ENCODE measurements around the gene TIMM10.
A peak's percentile ranks its signal among the peaks of the same experiment; 100 is the strongest.

The TIMM10 gene

DNA sequence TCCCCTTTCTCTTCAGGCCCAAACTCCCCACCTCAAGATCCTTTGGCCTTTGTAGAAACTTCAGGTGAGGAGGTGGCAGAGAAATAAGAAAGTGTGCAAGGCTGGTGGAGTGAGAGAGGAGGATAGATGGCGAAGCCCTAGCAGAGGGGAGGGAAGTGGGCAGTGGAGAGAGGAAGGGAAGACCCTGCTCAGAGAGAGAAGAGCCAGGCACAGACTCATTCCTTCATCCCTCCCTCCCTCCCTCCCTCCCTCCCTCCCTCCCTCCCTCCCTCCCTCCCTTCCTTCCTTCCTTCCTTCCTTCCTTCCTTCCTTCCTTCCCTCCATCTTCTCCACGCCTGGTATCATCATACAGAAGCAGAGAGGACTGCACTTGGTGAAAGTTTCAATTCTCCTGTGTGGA, 49.2 kb downstream of the TIMM10 start:
- Histone ChIP-seq H3K27ac (ENCODE audit: low read length, poor library complexity, severe bottlenecking) (no peak overlapping the region), H3K27me3 (ENCODE audit: control insufficient read depth in 1 of 2, insufficient read depth in 1 of 2, low read length in 2 of 2) (peaks cover 33 to 82% of the 10 kb centered on the region in 2 experiments), H3K4me2 (ENCODE audit: low read length, poor library complexity, severe bottlenecking) (no peak overlapping the region), H3K4me1 (ENCODE audit: control insufficient read depth, insufficient read depth, low read depth, low read length) (peaks cover 18% of the 10 kb centered on the region), H2BK12ac (ENCODE audit: low read length in 2 of 2) (no peak overlapping the region), H4K8ac (ENCODE audit: low read length) (no peak overlapping the region), H3K9me3 (ENCODE audit: control insufficient read depth, low read length) (no peaks in the 10 kb centered on the region), H2BK15ac (ENCODE audit: low read depth, poor library complexity, severe bottlenecking) (no peak overlapping the region), H2BK5ac (ENCODE audit: low read depth, low read length, poor library complexity, severe bottlenecking) (no peak overlapping the region), H3K14ac (ENCODE audit: low read length in 2 of 2) (no peak overlapping the region), H3K23ac (ENCODE audit: low read length in 2 of 2) (no peak overlapping the region), H2BK120ac (ENCODE audit: low read depth, low read length) (no peak overlapping the region), H3K36me3 (ENCODE audit: control insufficient read depth in 1 of 2, insufficient read depth in 2 of 2, low read depth in 1 of 2, low read length in 2 of 2) (peaks cover 6 to 12% of the 10 kb centered on the region in 2 experiments), H3K4me3 (ENCODE audit: insufficient read depth in 1 of 2, low read depth in 1 of 2, low read length in 2 of 2) (no peak overlapping the region), H3K9ac (ENCODE audit: low read length) (no peak overlapping the region), H2AK5ac (ENCODE audit: low read length, severe bottlenecking) (no peak overlapping the region), H3K18ac (ENCODE audit: low read depth in 1 of 2, low read length in 2 of 2) (no peak overlapping the region), H3K79me1 (replicated peaks; ENCODE audit: low read length, poor library complexity, severe bottlenecking) (no peaks in the 10 kb centered on the region), H3K4ac (ENCODE audit: low read depth in 1 of 2, low read length in 2 of 2) (no peak overlapping the region), H2AFZ (ENCODE audit: low read depth, low read length) (no peak overlapping the region), H4K91ac (ENCODE audit: low read length) (no peak overlapping the region)
- WGBS: no CpG with 5 or more reads among the region's 2 CpGs
- no peak for DNase-seq

DNA sequence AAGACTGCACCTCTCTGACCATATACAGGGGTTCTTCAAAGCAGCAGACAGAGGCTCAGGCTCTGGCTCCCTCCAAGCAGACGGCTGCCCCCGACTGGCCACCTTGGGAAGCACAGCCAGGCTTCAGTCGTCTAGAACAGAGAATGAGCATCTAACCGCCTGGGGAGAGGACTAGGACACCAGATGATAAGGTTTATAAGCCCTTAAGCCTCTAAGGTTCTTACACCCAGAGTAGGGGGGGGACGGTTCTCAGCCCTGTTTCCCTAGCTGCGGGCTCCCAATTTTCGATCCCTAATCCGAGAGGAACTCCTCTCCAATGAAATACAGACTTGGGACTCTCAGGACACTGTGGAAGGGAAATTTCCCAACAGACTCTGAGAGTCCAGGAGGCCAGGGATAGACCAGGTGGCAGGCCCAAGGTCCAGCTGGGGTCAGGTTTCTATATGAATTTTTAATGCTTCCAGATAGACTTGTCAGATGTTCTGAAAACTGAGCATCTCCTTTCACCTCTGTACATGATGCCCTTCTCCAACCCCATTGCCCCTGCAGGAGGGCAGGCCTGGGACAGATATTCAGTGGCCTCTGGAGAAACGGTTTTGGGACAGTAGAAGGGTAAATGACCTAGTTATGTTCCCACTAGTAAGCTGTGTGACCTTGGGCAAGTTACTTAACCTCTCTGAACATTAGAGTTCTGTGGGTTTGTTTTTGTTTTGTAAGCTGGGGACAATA, 50.0 kb downstream of the TIMM10 start:
- Histone ChIP-seq H3K27me3 (ENCODE audit: control insufficient read depth in 1 of 2, insufficient read depth in 1 of 2, low read length in 2 of 2) (peaks cover 40 to 88% of the 10 kb centered on the region in 2 experiments), H3K79me1 (replicated peaks; ENCODE audit: low read length, poor library complexity, severe bottlenecking) (no peaks in the 10 kb centered on the region), H3K18ac (ENCODE audit: low read depth in 1 of 2, low read length in 2 of 2) (no peak overlapping the region), H3K4ac (ENCODE audit: low read depth in 1 of 2, low read length in 2 of 2) (no peak overlapping the region), H3K4me2 (ENCODE audit: low read length, poor library complexity, severe bottlenecking) (no peak overlapping the region), H2AFZ (ENCODE audit: low read depth, low read length) (no peak overlapping the region), H3K27ac (ENCODE audit: low read length, poor library complexity, severe bottlenecking) (no peak overlapping the region), H3K4me1 (ENCODE audit: control insufficient read depth, insufficient read depth, low read depth, low read length) (peaks cover 22% of the 10 kb centered on the region), H2BK12ac (ENCODE audit: low read length in 2 of 2) (no peak overlapping the region), H2BK5ac (ENCODE audit: low read depth, low read length, poor library complexity, severe bottlenecking) (no peak overlapping the region), H2BK120ac (ENCODE audit: low read depth, low read length) (no peak overlapping the region), H4K8ac (ENCODE audit: low read length) (no peak overlapping the region), H3K23ac (ENCODE audit: low read length in 2 of 2) (no peak overlapping the region), H2BK15ac (ENCODE audit: low read depth, poor library complexity, severe bottlenecking) (no peak overlapping the region), H3K9ac (ENCODE audit: low read length) (no peak overlapping the region), H2AK5ac (ENCODE audit: low read length, severe bottlenecking) (no peak overlapping the region), H3K9me3 (ENCODE audit: control insufficient read depth, low read length) (no peaks in the 10 kb centered on the region), H3K4me3 (ENCODE audit: insufficient read depth in 1 of 2, low read depth in 1 of 2, low read length in 2 of 2) (no peak overlapping the region), H3K14ac (ENCODE audit: low read length in 2 of 2) (no peak overlapping the region), H3K36me3 (ENCODE audit: control insufficient read depth in 1 of 2, insufficient read depth in 2 of 2, low read depth in 1 of 2, low read length in 2 of 2) (peaks cover 6 to 9% of the 10 kb centered on the region in 2 experiments), H4K91ac (ENCODE audit: low read length) (no peak overlapping the region)
- DNase-seq: peak; percentile 53
- WGBS: 24% methylated on average over 9 of the region's 9 CpGs

DNA sequence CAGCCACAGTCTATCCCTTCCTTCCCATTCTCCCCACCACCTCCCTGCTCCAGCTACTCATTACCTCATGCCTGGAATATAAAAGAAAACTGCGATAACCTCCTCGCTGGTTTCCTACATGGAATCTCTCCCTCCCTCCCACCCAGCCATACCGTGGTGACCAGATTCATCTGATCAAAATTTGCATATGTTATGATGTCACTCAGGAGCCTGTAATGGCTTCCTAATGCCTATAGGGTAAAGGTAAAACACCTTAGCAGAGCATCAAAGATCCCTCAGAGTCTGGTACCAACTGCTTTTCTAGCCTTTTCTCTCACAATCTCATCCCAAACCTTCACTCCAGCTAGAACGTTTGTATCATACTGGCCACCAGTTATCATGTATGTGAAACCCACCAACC, 50.6 kb downstream of the TIMM10 start:
- Histone ChIP-seq H2BK12ac (ENCODE audit: low read length in 2 of 2) (no peak overlapping the region), H3K9ac (ENCODE audit: low read length) (no peak overlapping the region), H3K18ac (ENCODE audit: low read depth in 1 of 2, low read length in 2 of 2) (no peak overlapping the region), H2BK5ac (ENCODE audit: low read depth, low read length, poor library complexity, severe bottlenecking) (no peak overlapping the region), H3K4me1 (ENCODE audit: control insufficient read depth, insufficient read depth, low read depth, low read length) (peaks cover 22% of the 10 kb centered on the region), H3K23ac (ENCODE audit: low read length in 2 of 2) (no peak overlapping the region), H2AK5ac (ENCODE audit: low read length, severe bottlenecking) (no peak overlapping the region), H2BK120ac (ENCODE audit: low read depth, low read length) (no peak overlapping the region), H3K79me1 (replicated peaks; ENCODE audit: low read length, poor library complexity, severe bottlenecking) (no peaks in the 10 kb centered on the region), H2AFZ (ENCODE audit: low read depth, low read length) (no peak overlapping the region), H3K4me3 (ENCODE audit: insufficient read depth in 1 of 2, low read depth in 1 of 2, low read length in 2 of 2) (no peak overlapping the region), H3K4ac (ENCODE audit: low read depth in 1 of 2, low read length in 2 of 2) (no peak overlapping the region), H3K4me2 (ENCODE audit: low read length, poor library complexity, severe bottlenecking) (no peak overlapping the region), H4K91ac (ENCODE audit: low read length) (no peak overlapping the region), H2BK15ac (ENCODE audit: low read depth, poor library complexity, severe bottlenecking) (no peak overlapping the region), H4K8ac (ENCODE audit: low read length) (no peak overlapping the region), H3K27me3 (ENCODE audit: control insufficient read depth in 1 of 2, insufficient read depth in 1 of 2, low read length in 2 of 2) (peaks cover 45 to 95% of the 10 kb centered on the region in 2 experiments), H3K9me3 (ENCODE audit: control insufficient read depth, low read length) (no peaks in the 10 kb centered on the region), H3K36me3 (ENCODE audit: control insufficient read depth in 1 of 2, insufficient read depth in 2 of 2, low read depth in 1 of 2, low read length in 2 of 2) (peaks cover 3 to 4% of the 10 kb centered on the region in 2 experiments), H3K27ac (ENCODE audit: low read length, poor library complexity, severe bottlenecking) (no peak overlapping the region), H3K14ac (ENCODE audit: low read length in 2 of 2) (no peak overlapping the region)
- no peak for DNase-seq
- 52% methylated on average over 4 of the region's 4 CpGs for WGBS

DNA sequence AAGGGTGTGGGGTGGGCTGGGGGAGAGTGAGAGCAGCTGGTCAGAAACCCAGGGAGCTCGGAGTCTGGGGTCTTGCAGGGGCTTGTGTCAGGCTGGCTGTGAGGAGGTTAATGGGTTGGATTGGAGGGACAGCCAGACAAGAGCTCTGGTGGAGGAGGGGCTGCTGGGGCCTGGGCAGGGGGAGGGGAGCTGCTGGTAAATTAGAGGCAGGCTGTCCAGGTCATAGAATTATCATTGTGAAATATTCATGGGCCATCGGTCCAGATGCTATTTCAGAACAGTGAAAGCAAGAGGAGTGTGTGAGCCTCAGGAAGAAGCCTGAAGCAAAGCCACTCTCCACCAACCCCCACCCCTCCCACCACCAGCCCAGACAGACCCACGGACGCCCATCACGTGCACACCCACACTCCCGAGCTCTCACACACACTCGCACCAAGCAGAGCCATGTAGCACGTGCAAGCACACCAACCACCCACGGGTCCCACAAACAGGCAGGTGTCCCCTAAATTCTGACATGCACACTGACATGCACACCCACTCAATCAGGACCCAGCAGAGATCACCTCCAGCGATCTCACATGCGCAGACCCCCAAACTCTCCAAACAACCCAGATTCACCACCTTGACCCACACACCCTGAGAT, 51.4 kb downstream of the TIMM10 start:
- no peak overlapping the region for H3K4me3 ChIP-seq (ENCODE audit: insufficient read depth in 1 of 2, low read depth in 1 of 2, low read length in 2 of 2)
- no peak overlapping the region for H3K9ac ChIP-seq (ENCODE audit: low read length)
- no peak overlapping the region for H3K14ac ChIP-seq (ENCODE audit: low read length in 2 of 2)
- peak overlapping the region; percentile 76 for H2BK15ac ChIP-seq (ENCODE audit: low read depth, poor library complexity, severe bottlenecking)
- no peak for DNase-seq
- H3K27ac ChIP-seq (ENCODE audit: low read length, poor library complexity, severe bottlenecking): no peak overlapping the region
- H2BK120ac ChIP-seq (ENCODE audit: low read depth, low read length): no peak overlapping the region
- H3K79me1 ChIP-seq (replicated peaks; ENCODE audit: low read length, poor library complexity, severe bottlenecking): no peaks in the 10 kb centered on the region
- no peak overlapping the region for H4K8ac ChIP-seq (ENCODE audit: low read length)
- H3K9me3 ChIP-seq (ENCODE audit: control insufficient read depth, low read length): no peaks in the 10 kb centered on the region
- peaks cover 24% of the 10 kb centered on the region for H3K4me1 ChIP-seq (ENCODE audit: control insufficient read depth, insufficient read depth, low read depth, low read length)
- H4K91ac ChIP-seq (ENCODE audit: low read length): no peak overlapping the region
- 69% methylated on average over 11 of the region's 11 CpGs for WGBS
- no peak overlapping the region for H2BK12ac ChIP-seq (ENCODE audit: low read length in 2 of 2)
- no peak overlapping the region for H3K18ac ChIP-seq (ENCODE audit: low read depth in 1 of 2, low read length in 2 of 2)
- no peak overlapping the region for H2AK5ac ChIP-seq (ENCODE audit: low read length, severe bottlenecking)
- no peak overlapping the region for H3K4me2 ChIP-seq (ENCODE audit: low read length, poor library complexity, severe bottlenecking)
- H2AFZ ChIP-seq (ENCODE audit: low read depth, low read length): no peak overlapping the region
- H3K36me3 ChIP-seq (ENCODE audit: control insufficient read depth in 1 of 2, insufficient read depth in 2 of 2, low read depth in 1 of 2, low read length in 2 of 2): no peaks in the 10 kb centered on the region
- peaks cover 46 to 95% of the 10 kb centered on the region in 2 experiments for H3K27me3 ChIP-seq (ENCODE audit: control insufficient read depth in 1 of 2, insufficient read depth in 1 of 2, low read length in 2 of 2)
- H3K4ac ChIP-seq (ENCODE audit: low read depth in 1 of 2, low read length in 2 of 2): no peak overlapping the region
- no peak overlapping the region for H3K23ac ChIP-seq (ENCODE audit: low read length in 2 of 2)
- no peak overlapping the region for H2BK5ac ChIP-seq (ENCODE audit: low read depth, low read length, poor library complexity, severe bottlenecking)

Data from mesenchymal stem cell (in vitro differentiated cells and primary cell).